GM18870 (cell line): Measurements from ENCODE around the gene FHIT.
"Not testable (repeated sequence)": the region's sequence is repeated elsewhere in the genome, so short reads cannot be mapped to it uniquely, and the experiment has no call there.

Experiments used
- ATAC-seq: cut with Tn5 transposase; IDR thresholded peaks from one replicate; pipeline ENCODE4 v1.9.1; 2021; ENCODE audit warnings: moderate library complexity; ENCODE audit not compliant: unreplicated experiment

Gene FHIT

DNA sequence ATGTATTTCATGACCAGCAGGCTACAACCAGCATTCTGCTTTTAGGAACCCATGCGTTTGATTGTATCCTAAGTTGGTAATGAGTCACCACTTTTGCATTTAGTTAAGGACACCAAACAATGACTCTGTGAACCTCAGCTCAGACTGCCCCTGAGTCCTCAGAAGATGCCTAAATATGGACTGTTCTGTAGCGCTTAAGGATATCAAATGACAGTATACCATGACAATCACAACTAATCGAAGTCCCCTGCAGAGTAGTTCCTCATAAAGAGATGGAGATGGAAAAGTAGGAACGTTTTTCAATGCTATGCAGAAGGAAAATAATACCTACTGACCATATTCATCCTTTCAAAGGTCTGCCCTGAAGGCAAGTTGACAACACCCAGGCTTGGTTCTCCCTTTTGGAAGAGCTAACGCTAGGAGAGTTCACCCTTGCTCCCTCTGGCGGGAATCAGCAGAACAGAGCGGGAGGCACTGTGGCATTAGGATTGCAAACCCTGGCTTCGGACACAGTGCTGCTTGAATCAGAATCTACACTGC lies 508.6 kb downstream of the FHIT start:
- no peak for ATAC-seq

DNA sequence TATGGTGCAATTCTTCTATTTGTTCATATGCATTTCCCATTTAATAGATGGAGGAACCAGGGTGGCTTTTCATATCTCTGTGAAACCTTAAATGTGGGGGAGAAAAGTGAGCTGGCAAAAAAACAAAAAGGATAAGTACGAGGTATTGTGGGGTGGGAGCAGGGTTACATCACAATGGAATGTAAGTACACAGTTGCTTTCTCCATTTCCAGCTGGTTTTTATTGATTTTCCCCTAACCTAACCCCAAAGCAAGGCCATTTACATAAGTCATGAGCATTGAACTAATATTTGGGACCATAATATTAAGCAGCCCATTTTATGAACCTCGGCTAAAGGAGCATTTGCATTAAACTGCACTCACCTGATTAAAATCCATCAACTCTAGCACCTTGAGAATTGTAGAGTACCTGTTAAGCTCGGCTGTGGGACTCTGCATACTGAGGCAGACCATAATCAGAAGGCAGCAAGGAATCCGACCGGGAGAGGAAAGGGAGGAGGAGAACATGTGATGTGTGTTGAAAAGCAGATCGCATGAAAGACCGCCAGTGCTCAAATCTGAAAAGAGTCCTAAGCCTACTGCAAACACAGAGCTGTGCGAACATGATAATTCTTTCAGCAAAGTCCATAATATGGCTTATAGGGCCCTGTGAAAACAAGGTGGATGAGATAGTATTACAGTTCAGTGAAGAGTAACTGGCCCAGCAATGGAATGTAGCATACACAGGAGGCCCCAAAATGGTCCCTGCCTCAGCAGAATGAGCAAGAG lies 513.4 kb downstream of the FHIT start:
- ATAC-seq, result no peak

DNA sequence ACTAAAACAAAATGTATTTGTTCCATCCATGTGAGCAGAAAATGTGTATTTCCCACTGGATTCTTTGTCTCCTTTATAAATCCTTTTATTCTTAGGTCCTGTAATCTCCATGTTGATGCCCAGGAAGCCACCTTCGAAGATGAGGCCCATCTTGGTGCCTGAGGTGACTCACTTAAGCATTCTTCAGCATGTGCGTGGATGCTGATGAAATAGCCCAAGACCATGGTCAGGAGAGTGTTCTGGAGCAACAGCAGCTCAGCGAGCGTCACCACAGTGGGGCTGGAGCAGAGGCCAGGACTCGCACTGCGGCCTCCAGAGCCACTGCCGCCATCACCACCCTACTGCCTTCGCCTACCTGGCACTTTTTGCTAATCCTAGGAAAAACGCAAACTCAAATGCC lies 520.9 kb downstream of the FHIT start:
- ATAC-seq, result no peak

DNA sequence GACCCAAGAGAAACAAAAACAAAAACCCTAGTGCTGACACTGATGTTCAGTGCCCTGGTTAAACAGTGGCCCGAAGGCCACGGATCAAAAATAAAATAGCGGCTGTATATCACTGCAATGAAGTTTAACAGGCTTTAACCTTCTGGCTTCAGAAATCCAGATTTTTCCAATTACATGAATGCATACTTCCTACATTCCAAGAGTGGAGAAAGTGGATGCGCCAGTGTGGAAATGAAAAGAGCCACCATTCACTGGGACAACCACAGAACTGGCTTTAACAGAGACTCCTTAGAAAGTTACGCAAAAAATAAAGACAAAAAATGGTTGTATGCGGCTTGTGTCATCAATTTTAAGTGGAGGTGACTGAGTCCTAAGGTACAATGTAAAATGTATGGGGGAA lies 522.2 kb downstream of the FHIT start:
- ATAC-seq, result no peak

DNA sequence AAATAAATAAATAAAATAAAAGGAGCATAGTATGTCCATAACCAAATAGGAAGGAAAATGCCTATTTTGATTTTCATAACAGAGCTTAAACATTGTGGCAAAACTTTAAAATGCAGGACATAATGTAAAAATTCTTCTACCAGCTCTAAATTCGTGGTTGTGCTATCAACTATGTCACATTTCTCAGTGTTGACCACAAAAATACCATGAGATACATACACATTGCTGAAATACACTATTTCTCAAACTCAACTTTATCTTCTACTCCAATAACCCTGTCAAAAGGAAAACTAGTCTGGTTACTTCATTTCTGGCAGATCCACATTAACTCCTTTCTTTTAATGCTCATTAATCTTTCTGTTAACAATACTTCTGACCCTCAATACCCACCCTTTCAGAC lies 523.2 kb downstream of the FHIT start:
- ATAC-seq, result no peak

DNA sequence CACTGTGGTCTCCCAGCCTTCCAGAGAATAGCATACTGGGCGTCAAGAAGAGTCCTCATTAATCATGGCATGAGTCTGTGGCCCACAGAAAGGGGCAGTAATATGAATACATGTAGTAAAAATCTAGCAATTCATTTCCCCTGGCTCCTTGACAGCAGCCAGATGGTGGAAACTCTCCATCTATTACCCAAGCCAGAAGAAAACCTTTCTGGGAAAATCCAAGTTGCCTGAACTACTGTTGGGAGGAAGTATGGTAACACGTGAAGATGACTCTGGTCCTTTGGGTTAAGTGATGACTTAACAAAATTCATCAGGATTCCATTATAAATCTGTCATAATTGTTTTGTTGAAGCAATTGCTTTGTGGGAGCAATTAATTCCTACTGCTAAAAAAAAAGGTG lies 530.5 kb downstream of the FHIT start:
- ATAC-seq, result no peak

DNA sequence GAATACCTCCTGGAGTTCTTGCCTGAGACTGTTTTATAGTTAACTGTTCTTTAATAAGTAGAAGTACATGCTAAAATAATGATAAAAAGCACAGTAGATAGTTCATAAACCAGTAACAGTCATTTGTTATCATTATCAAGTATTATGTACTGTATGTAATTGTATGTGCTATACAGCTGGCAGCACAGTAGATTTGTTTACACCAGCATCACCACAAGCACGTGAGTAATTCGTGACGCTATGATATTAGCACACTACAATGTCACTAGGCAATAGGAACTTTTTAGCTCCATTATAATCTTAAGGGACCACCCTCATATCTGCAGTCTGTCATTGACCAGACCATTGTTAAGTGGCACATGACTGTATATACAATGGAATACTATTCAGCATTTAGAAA lies 534.7 kb downstream of the FHIT start:
- no peak for ATAC-seq

DNA sequence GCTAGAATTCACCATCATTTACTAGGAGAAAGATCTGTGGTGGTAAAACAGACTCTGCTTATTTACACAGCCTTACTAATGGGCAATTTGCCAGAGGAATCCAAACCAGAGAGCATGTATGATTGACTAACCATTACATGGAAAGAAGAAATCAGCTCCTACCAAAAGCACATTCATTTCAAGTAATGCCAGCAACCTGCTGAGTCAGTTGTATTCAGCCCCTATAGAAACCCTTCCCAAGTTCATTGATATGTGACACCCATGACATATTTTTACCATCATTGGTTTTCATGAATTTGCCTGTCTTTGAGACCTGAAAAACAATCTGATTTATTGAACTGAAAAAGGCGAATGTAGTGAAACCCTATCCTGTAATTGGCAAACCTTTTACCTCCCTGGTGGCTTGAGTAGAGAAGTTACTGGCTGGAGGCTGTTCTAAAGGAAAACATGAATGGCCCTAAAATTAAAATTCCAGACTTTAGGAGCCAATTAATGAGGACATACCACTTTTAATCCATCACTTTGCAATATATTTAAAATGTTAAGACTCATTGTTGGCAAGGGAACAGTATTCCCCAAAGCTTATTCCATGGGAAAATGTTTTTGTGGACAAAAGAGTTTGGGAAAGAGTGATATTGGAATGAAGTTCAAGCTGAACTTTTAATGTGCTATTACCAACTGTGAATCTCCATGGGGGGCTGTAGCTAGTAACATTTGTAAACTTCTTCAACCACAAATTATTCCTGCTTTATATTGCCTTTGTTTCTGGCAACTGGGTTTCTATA lies 542.9 kb downstream of the FHIT start:
- ATAC-seq, result no peak

DNA sequence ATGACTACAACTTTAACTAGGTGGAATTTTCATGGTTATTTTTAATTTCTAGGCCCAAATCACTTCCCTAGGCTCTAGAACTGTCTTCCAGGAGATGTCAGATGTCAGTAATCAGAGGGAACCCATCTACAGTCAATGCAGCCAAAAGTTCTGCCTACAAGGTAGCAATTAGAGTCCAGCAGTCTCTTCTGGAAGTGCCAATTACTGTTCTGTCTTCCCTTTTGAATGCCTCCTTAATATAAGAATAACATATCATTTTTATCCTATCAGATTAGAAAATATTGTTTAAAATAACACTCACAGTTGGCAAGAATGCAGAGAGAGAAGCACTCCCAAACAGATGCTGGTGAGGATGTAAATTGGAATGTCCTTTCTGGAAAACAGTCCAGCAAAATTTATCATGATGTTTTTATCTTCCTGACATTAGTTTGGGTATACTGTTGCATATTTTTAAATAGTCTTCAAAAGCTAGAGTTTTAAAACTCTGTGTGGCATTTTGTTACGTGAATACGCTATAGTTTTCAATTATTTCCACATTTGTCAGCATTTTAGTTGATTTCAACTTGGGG lies 543.7 kb downstream of the FHIT start:
- no peak for ATAC-seq

DNA sequence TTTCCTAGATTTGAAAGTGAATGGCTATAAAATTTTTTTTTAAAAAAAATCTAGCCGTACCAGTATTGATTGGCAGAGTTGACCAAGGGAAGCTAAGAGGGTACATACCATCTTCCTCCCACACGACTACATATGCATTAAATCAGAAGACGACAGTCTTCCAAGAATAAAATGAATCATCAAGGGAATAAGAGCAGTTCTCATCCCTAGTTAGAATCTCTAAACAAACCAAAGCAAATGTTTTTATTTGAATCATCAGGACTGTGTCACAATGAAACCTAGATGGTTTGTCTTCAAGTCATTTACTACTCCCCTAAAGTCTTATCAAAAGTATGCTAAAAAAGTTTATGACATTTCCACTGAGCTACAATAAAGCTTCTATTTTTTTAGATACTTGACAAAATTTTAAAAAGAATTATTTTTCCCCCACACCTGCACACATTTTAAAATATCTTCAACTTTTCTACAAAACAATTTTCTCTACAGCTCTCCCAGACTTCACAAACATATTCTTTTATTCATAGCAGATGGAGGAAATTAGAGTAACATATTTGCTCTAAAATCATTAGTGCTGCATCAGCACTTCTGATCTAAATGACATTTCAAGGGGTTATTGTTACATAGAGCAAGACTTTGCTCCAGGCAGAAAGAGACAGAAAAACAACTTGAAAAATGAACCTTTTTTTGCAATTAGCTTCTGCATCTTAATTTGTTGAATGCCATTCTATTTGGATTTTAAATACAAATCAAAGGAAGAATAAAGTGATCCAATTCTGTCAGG lies 547.1 kb downstream of the FHIT start:
- no peak for ATAC-seq

DNA sequence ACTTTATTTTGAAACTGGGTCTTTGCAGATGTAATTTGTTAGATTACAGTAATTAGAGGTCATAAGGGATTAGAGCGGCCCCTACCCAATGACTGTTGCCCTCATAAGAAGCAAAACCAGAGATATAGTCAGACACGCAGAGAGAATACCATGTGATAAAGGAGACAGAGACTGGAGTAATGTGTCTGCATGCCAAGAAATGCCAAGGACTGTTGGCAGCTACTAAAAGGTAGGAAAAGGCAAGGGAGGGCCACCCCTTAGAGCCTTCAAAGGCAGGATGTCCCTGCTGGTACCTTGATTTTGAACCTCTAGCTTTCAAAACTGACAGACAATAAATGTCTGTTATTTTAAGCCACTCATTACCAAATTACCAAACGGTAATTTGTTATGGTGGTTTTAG lies 548.2 kb downstream of the FHIT start:
- ATAC-seq, result no peak

DNA sequence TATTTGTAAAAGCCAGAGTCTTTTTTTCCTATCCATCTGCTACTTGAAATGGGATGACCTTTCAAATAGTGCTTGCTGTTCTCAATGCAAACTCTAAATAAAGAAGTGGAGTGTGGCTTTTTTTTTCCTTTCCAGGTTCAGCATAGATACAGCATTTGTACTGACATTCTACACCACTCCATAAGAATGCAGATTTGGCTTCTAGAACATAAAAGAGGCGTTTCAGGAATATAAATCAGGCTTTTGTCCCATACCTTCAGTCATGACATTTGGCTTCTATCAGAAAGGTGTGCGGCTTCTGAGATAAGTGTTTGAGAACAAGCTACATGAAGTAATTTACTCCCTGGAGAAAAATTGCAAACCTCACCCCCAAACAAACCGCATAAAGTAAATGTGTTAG lies 553.1 kb downstream of the FHIT start:
- ATAC-seq, result no peak

DNA sequence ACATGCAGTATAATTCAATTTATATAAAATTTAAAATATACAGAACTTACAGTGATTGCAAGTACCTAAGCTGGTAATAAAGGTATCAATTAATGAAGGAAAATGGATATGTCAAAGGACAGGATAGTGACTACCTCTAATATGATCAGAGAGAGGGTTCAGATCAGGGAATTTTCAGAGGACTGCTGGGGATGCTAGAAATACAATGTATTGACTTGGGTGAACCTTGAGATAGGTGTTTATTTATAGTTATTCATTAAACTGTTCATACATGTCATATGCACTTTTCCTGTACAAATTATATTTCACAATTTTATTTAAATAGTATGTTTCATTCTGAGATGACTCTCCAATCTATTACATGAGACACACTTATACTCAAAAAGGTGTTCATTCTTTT lies 554.1 kb downstream of the FHIT start:
- no peak for ATAC-seq

DNA sequence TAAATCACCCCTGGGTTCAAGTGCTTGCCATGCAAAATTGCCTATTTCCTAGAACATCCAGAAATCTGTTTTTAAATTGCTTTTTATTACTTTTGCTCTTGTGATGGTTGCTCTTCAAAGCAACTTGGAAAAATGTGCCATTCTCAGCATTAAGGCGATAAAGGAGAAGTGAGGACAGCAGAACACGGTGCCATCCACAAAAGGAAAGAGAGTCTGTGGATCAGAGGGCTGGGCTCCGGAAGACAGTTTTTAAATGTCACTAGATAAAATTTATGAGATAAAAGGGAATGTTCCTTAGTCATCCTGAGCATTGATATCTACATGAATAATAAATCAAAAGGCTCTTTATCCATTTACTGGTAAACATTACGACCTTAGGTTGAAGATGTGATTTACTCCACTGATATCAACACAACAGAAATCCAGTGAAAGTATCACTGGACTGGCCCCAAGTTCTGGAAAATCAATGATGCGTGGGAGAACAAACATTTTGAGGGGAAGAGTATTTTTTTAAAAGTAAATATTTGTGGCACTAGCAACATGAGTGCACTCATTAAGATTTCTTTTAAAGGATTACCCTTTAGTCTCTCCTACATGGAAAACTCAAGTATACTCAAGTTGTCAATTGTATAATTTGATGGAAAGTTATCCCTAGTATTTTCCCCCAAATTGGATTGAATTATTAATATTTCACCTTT lies 554.7 kb downstream of the FHIT start:
- no peak for ATAC-seq

DNA sequence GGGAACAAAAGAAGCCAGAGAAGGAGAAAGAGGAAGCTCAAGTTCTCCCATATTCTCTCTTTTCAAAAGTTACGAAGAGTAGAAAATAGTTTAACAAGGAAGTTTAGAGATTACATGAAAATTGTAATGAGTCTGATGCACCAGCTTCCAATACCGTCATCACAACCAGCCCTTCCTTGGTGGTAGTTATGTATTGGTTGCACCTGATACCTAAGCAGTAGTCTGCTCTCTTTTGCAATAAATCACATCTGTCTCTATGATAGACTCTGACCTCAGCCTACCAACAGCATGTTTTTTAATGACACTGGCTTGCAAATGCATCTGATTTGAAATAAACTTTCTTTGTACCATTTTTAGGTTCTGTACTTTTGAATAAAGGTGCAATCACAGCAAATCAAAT lies 575.8 kb downstream of the FHIT start:
- ATAC-seq, result no peak

DNA sequence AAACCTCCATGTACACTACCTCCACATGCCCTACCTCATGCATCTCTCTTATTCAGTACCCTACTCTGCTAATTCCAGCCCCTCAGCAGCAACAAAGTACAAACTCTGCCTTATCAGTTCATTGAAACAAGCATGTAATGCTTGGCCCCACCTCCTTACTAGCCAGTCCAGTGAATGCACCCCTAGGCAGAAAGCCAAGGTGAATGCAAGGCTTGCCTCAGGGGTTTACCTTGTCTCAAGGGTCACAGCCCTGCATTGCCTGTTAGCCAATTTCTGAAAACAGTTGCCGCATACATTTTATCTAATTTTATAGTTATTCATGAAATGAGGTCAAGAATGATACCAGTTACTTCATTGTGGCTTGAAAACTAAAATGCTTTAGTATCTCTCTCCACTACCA lies 576.4 kb downstream of the FHIT start:
- ATAC-seq, result no peak

DNA sequence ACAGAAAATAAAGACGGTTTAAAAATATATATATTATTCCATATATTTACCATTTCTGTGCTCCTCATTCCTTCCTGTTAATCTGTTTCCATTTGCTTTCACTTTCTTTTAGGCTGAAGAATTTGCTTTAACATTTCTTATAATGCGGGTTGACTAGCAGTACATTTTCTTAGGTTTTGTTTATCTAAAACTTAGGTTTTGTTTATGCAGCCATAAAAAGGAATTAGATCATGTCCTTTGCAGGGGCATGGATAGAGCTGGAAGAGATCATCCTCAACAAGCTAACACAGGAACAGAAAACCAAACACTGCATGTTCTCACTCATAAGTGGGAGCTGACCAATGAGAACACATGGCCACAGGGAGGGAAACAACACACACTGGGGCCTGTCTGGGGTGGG lies 578.1 kb downstream of the FHIT start:
- ATAC-seq, result no peak

DNA sequence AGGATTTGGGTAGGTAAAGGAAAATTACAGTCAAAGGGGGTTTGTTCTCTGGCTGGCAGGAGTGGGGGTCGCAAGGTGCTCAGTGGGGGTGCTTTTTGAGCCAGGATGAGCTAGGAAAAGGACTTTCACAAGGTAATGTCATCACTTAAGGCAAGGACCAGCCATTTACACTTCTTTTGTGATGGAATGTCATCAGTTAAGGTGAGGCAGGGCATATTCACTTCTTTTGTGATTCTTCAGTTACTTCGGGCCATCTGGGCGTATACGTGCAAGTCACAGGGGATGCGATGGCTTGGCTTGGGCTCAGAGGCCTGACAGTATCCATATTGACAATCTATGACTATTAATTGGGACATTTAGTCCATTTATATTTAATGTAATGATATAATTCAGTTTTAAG lies 578.9 kb downstream of the FHIT start:
- ATAC-seq, result not testable (repeated sequence)

DNA sequence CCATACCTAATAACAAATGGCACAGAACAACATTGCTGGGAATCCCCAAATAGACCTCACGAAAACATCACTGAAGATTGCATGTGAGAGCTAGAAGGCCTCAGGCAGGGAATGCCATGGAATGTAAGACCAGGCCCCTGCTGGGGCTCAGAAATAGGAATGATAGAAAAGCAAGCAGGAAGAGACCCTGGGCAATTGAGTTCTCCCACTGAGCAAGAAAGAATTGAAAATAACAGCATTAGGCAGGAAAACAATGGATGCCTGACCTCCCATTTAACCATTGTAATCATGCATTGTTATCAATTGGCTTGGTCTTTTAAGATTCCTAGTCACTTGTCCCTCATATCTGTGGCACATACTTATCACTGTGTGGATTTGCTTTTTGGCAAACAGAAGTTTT lies 581.6 kb downstream of the FHIT start:
- no peak for ATAC-seq

DNA sequence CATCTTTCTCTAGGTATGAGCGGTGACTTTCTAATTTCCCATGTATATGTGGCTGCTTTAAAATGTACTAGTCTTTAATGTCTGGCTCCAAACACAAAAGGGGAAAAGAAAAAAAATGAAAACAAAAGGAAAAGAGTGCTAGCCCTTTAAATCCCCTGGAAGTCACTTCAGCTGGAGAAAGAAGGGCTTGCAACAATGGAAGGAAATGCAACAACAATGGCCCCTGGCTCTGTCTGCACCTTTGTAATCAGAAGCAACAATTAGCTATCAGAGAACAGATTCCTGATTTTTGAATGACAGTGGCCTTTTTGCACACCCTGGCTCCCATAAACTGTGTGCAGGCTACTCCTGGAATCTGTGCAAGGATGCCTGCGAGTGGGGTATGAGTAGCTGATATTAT lies 591.2 kb downstream of the FHIT start:
- no peak for ATAC-seq

DNA sequence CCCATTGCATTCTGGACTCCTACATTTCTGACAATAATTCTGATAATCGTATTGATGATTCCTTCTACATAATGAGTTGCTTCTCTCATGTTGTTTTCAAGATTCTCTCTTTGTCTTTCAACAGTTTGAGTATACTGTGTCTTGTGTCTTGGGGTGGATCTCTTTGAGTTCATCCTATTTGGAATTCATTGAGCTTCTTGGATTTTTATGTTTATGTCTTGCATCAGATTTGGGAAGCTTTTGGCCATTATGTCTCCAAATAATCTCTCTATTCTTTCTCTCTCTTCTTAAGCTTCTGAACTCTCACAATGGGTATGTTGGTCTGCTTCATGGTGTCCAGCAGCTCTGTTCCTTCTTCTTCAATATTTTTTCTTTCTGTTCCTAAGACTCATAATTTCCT lies 592.2 kb downstream of the FHIT start:
- ATAC-seq, result no peak
